Kidney epithelial cell (primary cell): Measurements from ENCODE around the gene TLK2. TPM values are rescaled to one million over a fixed set of nuclear protein-coding genes. Genes with fewer than 3 reads are reported as not detected.

Experiments used
- DNase-seq: peaks from one replicate; pipeline ENCODE4 v3.0.0-alpha.2; 2010; ENCODE audit warnings: low read depth
- H3K27me3 ChIP-seq: 2 replicates; pipeline ENCODE4 v1.6.0; 2011; ENCODE audit warnings: low read length; ENCODE audit not compliant: control insufficient read depth, insufficient read depth
- H3K36me3 ChIP-seq: 2 replicates; pipeline ENCODE4 v1.5.1; 2011; ENCODE audit warnings: low read length; ENCODE audit not compliant: control insufficient read depth, insufficient read depth
- H3K4me3 ChIP-seq: 2 replicates; pipeline ENCODE4 v1.5.1; 2011; ENCODE audit warnings: low read depth, mild to moderate bottlenecking, control low read depth, low read length
- total RNA-seq: library from RNA; depleted of rRNA; stranded (reverse); fragments of >200 nt; gene quantifications from 2 replicates; pipeline ENCODE4 v1.2.3, GENCODE V29; 2015
- TF ChIP-seq, protein P1 (sequence below): IDR thresholded peaks from 2 replicates; pipeline ENCODE4 v1.5.1; 2011; ENCODE audit warnings: mild to moderate bottlenecking, moderate library complexity, low read length, control low read depth, inconsistent platforms; ENCODE audit not compliant: insufficient read depth, poor library complexity, severe bottlenecking

Gene TLK2
- total RNA-seq, 1 donor from 2014 or later = 32.9 TPM

- Histone ChIP-seq H3K27me3 (no peaks in the 10 kb centered on the region), H3K36me3 (no peaks in the 10 kb centered on the region), H3K4me3 (no peak overlapping the region)
- TF ChIP-seq, protein P1, sequence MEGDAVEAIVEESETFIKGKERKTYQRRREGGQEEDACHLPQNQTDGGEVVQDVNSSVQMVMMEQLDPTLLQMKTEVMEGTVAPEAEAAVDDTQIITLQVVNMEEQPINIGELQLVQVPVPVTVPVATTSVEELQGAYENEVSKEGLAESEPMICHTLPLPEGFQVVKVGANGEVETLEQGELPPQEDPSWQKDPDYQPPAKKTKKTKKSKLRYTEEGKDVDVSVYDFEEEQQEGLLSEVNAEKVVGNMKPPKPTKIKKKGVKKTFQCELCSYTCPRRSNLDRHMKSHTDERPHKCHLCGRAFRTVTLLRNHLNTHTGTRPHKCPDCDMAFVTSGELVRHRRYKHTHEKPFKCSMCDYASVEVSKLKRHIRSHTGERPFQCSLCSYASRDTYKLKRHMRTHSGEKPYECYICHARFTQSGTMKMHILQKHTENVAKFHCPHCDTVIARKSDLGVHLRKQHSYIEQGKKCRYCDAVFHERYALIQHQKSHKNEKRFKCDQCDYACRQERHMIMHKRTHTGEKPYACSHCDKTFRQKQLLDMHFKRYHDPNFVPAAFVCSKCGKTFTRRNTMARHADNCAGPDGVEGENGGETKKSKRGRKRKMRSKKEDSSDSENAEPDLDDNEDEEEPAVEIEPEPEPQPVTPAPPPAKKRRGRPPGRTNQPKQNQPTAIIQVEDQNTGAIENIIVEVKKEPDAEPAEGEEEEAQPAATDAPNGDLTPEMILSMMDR = no peak
- DNase-seq = no peak
Measured at GRCh38 chr17:62641153-62641552, 162.5 kb downstream of the TLK2 start.

- DNase-seq = no peak
- H3K4me3 ChIP-seq = no peak overlapping the region
- H3K36me3 ChIP-seq = no peaks in the 10 kb centered on the region
- H3K27me3 ChIP-seq = no peaks in the 10 kb centered on the region
- TF ChIP-seq, protein P1 = no peak
Measured at GRCh38 chr17:62641951-62642350, 163.3 kb downstream of the TLK2 start.

GRCh38 chr17:62643496-62643895, 164.9 kb downstream of the TLK2 start:
- DNase-seq = no peak
- TF ChIP-seq, protein P1 = no peak
- H3K4me3 ChIP-seq = no peak overlapping the region
- no peaks in the 10 kb centered on the region for H3K36me3 ChIP-seq
- H3K27me3 ChIP-seq = no peaks in the 10 kb centered on the region

DNA sequence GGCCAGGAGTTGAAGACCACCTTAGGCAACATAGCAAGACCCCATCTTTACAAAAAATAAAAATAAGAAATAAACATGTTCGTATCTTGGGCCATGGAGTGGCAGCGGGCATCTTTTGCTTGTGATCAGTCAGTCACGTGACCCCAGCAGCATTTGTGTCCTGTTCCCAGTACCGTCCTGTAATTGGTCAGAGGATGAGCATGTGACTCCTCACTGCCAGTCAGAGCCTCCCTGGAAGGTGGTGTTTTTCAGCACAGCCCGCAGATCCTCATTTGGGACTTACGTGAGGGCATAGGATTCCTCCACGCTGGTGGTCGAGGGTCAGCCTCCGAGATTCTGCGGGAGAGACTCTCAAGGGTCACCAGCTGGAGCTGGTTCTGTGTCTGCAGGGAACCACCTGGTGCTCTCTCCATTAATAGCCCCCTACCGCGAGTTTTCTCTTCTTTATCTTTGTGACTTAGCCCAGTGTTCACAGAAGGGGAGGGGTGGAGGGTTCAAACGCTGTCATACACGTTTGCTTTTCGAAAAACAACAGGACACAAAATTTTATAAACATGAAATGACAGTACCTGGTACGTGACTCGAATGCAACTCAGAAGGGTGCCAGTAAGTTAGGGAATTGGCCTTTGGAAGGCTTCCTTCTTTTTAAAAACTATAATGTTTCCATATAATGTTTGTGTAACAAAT, 166.0 kb downstream of the TLK2 start:
- H3K36me3 ChIP-seq = no peaks in the 10 kb centered on the region
- TF ChIP-seq, protein P1 = no peak
- no peak for DNase-seq
- no peak overlapping the region for H3K4me3 ChIP-seq
- no peaks in the 10 kb centered on the region for H3K27me3 ChIP-seq

DNA sequence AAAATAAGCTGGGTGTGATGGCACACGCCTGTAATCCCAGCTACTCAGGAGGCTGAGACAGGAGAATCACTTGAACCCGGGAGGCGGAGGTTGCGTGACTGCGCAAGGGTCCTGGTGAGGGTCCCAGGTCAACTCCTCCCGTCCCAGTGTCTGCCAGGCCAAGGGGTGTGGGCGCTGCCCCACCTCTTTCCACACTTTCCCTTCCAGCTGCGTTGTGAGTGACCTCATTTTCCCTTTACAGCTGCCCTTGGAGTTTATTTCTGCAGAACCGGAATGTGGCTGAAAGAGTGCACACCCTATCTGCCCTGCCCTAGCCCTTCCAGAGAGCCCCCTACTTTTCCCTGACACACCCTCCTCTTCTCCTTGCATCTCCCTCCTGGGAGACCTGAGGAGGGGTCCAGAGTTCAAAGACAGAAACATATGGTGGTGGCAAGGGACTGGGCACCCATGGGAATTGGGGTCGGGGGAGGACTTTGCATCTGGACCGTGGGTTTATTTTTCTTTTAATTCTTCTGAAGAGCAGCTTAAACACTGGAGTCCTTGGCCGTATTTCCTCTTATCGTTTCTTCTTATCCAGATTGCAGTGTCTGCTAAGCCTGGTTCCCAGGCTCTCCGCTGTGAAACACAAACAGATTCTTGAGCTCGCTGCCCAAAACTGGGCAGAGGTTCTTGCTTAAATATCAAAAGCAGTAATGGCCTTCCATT, 169.8 kb downstream of the TLK2 start:
- H3K36me3 ChIP-seq = no peaks in the 10 kb centered on the region
- no peak for DNase-seq
- no peak overlapping the region for H3K4me3 ChIP-seq
- TF ChIP-seq, protein P1 = no peak
- H3K27me3 ChIP-seq = no peaks in the 10 kb centered on the region
